Calu3 (cell line): ENCODE measurements around the gene PKD2L1. TPM values are rescaled to one million over a fixed set of nuclear protein-coding genes. Genes with fewer than 3 reads are reported as not detected.

Experiments
- BruUV-seq: library from RNA; stranded (reverse); fragments of 400-500 nt; replicated peaks from 2 replicates; lab custom pipeline; 2021; lab: Mats Ljungman, UMichigan
- CTCF ChIA-PET: fragments of 300-600 bp; sonication (Branson Sonifier 250); formaldehyde crosslinking; loops from one replicate; lab custom pipeline; 2022; ENCODE audit warnings: antibody characterized with exemption; lab: Charles Lee
- DNase-seq: peaks from one replicate; pipeline ENCODE4 v3.0.0; 2022
- H3K27ac Mint-ChIP-seq: one replicate; pipeline ENCODE4 v1.8.0; 2022; ENCODE audit warnings: mixed read lengths; ENCODE audit not compliant: unreplicated experiment
- H3K27me3 Mint-ChIP-seq: one replicate; pipeline ENCODE4 v1.8.0; 2022; ENCODE audit warnings: mixed read lengths; ENCODE audit not compliant: unreplicated experiment
- H3K36me3 Mint-ChIP-seq: one replicate; pipeline ENCODE4 v1.8.0; 2022; ENCODE audit warnings: mild to moderate bottlenecking, moderate library complexity, mixed read lengths; ENCODE audit not compliant: insufficient read depth, unreplicated experiment
- H3K4me1 Mint-ChIP-seq: one replicate; pipeline ENCODE4 v1.8.0; 2022; ENCODE audit warnings: mild to moderate bottlenecking, low read depth, mixed read lengths; ENCODE audit not compliant: unreplicated experiment
- H3K4me3 Mint-ChIP-seq: one replicate; pipeline ENCODE4 v1.8.0; 2022; ENCODE audit warnings: mild to moderate bottlenecking, low read depth, moderate library complexity, mixed read lengths; ENCODE audit not compliant: unreplicated experiment
- H3K9me3 Mint-ChIP-seq: one replicate; pipeline ENCODE4 v1.8.0; 2022; ENCODE audit warnings: low read depth, mixed read lengths; ENCODE audit not compliant: unreplicated experiment
- CTCF ChIP-seq: fragments of 200-600 bp; IDR thresholded peaks from one replicate; pipeline ENCODE4 v1.8.0; 2022; ENCODE audit warnings: antibody characterized with exemption; ENCODE audit not compliant: unreplicated experiment
- intact Hi-C: fragments of 100-400 bp; cut with micrococcal nuclease; formaldehyde crosslinking; loops from one replicate; pipeline ENCODE4 v1.10.0; 2022; ENCODE audit not compliant: unreplicated experiment
- total RNA-seq: library from RNA; stranded (reverse); gene quantifications from 2 replicates; pipeline ENCODE4 v1.2.3, GENCODE V29; 2022

Gene PKD2L1
- total RNA-seq, 1 experiment from 2014 or later = not detected

- H3K4me3 Mint-ChIP-seq = no peak overlapping the region
- TF ChIP-seq CTCF = no peak
- H3K4me1 Mint-ChIP-seq = peaks cover 10% of the 10 kb centered on the region
- H3K36me3 Mint-ChIP-seq = peaks cover 6% of the 10 kb centered on the region
- DNase-seq = no peak
- peaks cover 37% of the 10 kb centered on the region for H3K27me3 Mint-ChIP-seq
- CTCF ChIA-PET = no interaction called here
- no peaks in the 10 kb centered on the region for H3K9me3 Mint-ChIP-seq
- intact Hi-C loops = no loop called here
- no peak overlapping the region for H3K27ac Mint-ChIP-seq
- BruUV-seq = no TSS peak
These were observed 38.7 kb downstream of the PKD2L1 start for GRCh38 chr10:100291356-100291755.

- CTCF ChIA-PET = no interaction called here
- intact Hi-C loops = no loop called here
- no peak overlapping the region for H3K4me3 Mint-ChIP-seq
These were observed 40.4 kb downstream of the PKD2L1 start for GRCh38 chr10:100289641-100290040.

GRCh38 chr10:100288196-100288595, 41.8 kb downstream of the PKD2L1 start:
- H3K27ac Mint-ChIP-seq = no peak overlapping the region
- no TSS peak for BruUV-seq
- H3K9me3 Mint-ChIP-seq = no peaks in the 10 kb centered on the region
- no peak for DNase-seq
- H3K27me3 Mint-ChIP-seq = peaks cover 15% of the 10 kb centered on the region
- no peak for TF ChIP-seq CTCF
- no peak overlapping the region for H3K4me3 Mint-ChIP-seq
- intact Hi-C loops = no loop called here
- H3K4me1 Mint-ChIP-seq = peaks cover 19% of the 10 kb centered on the region
- CTCF ChIA-PET = no interaction called here
- H3K36me3 Mint-ChIP-seq = peaks cover 14% of the 10 kb centered on the region

More at GRCh38 chr10:100289641-100290040, 40.4 kb downstream of the PKD2L1 start:
- BruUV-seq = no TSS peak
- H3K36me3 Mint-ChIP-seq = peaks cover 14% of the 10 kb centered on the region
- H3K4me1 Mint-ChIP-seq = peaks cover 19% of the 10 kb centered on the region
- no peak for DNase-seq
- no peak for TF ChIP-seq CTCF
- H3K9me3 Mint-ChIP-seq = no peaks in the 10 kb centered on the region
- H3K27ac Mint-ChIP-seq = no peak overlapping the region
- peaks cover 20% of the 10 kb centered on the region for H3K27me3 Mint-ChIP-seq

- Mint-ChIP-seq H3K4me3 (no peak overlapping the region), H3K27ac (no peak overlapping the region), H3K36me3 (peaks cover 14% of the 10 kb centered on the region), H3K4me1 (peaks cover 18% of the 10 kb centered on the region), H3K27me3 (peaks cover 15% of the 10 kb centered on the region), H3K9me3 (no peaks in the 10 kb centered on the region)
- DNase-seq = no peak
- CTCF ChIA-PET = no interaction called here
- TF ChIP-seq CTCF = no peak
- intact Hi-C loops = no loop called here
- BruUV-seq = no TSS peak
These were observed 42.3 kb downstream of the PKD2L1 start for GRCh38 chr10:100287756-100288155.
